HepG2 (cell line): Measurements from ENCODE around the gene KCTD13. TPM values are rescaled to one million over a fixed set of nuclear protein-coding genes. Genes with fewer than 3 reads are reported as not detected.

Experiments used
- BHLHE40 ChIP-seq: IDR thresholded peaks from 2 replicates; pipeline ENCODE4 v1.6.1; 2011; ENCODE audit warnings: low read length, improper control_type of control experiment
- CENPT ChIP-seq: sonication (generic); formaldehyde crosslinking; IDR thresholded peaks from 2 replicates; pipeline ENCODE4 v1.8.0; 2022; ENCODE audit warnings: low read depth, mild to moderate bottlenecking, moderate library complexity, missing genetic modification reagents
- DDIT3 ChIP-seq: sonication (generic); formaldehyde crosslinking; IDR thresholded peaks from 2 replicates; pipeline ENCODE4 v1.4.0; 2020; ENCODE audit warnings: mild to moderate bottlenecking, missing genetic modification reagents
- HDAC2 ChIP-seq: sonication (generic); formaldehyde crosslinking; IDR thresholded peaks from 2 replicates; pipeline ENCODE4 v1.4.0; 2020; ENCODE audit warnings: missing genetic modification reagents
- HDAC6 ChIP-seq: fragments of 200-600 bp; sonication (generic); IDR thresholded peaks from 2 replicates; pipeline ENCODE4 v1.7.0; 2017; ENCODE audit warnings: mild to moderate bottlenecking, antibody characterized with exemption, low read length, low read depth
- IRX3 ChIP-seq: sonication (generic); formaldehyde crosslinking; IDR thresholded peaks from 2 replicates; pipeline ENCODE4 v1.8.1; 2023; ENCODE audit warnings: mild to moderate bottlenecking, low read depth, missing genetic modification reagents, borderline replicate concordance
- KDM3A ChIP-seq: IDR thresholded peaks from 2 replicates; pipeline ENCODE4 v1.6.1; 2018; ENCODE audit warnings: low read depth, missing compliant biosample characterization
- MBD4 ChIP-seq: IDR thresholded peaks from 2 replicates; pipeline ENCODE4 v1.6.1; 2012; ENCODE audit warnings: low read length, inconsistent platforms, borderline replicate concordance
- PRMT3 ChIP-seq: sonication (generic); formaldehyde crosslinking; IDR thresholded peaks from 2 replicates; pipeline ENCODE4 v1.8.1; 2022; ENCODE audit warnings: low read depth, mild to moderate bottlenecking, moderate library complexity, missing genetic modification reagents, borderline replicate concordance
- RBM39 ChIP-seq: fragments of 200-400 bp; formaldehyde crosslinking; IDR thresholded peaks from one replicate; pipeline ENCODE4 v1.6.1; 2018; ENCODE audit warnings: antibody characterized with exemption, mild to moderate bottlenecking, low read depth, low read length; ENCODE audit not compliant: poor library complexity, severe bottlenecking
- RCOR2 ChIP-seq: IDR thresholded peaks from 2 replicates; pipeline ENCODE4 v1.6.1; 2016; ENCODE audit warnings: missing biosample characterization, missing genetic modification reagents
- SOX5 ChIP-seq: IDR thresholded peaks from 2 replicates; pipeline ENCODE4 v1.6.1; 2016; ENCODE audit warnings: borderline replicate concordance
- TMF1 ChIP-seq: sonication (generic); formaldehyde crosslinking; IDR thresholded peaks from 2 replicates; pipeline ENCODE4 v1.8.1; 2022; ENCODE audit warnings: low read depth, missing genetic modification reagents
- ZMAT3 ChIP-seq: sonication (generic); formaldehyde crosslinking; conservative IDR thresholded peaks from 2 replicates; pipeline ENCODE4 v1.7.0; 2021; ENCODE audit warnings: missing genetic modification reagents
- ZNF235 ChIP-seq: sonication (generic); formaldehyde crosslinking; IDR thresholded peaks from 2 replicates; pipeline ENCODE4 v1.8.1; 2023; ENCODE audit warnings: mild to moderate bottlenecking, missing genetic modification reagents, borderline replicate concordance
- ZNF367 ChIP-seq: sonication (generic); formaldehyde crosslinking; IDR thresholded peaks from 2 replicates; pipeline ENCODE4 v1.4.0; 2020; ENCODE audit warnings: missing genetic modification reagents, borderline replicate concordance
- ZNF609 ChIP-seq: sonication (generic); formaldehyde crosslinking; IDR thresholded peaks from 2 replicates; pipeline ENCODE4 v1.4.0; 2020; ENCODE audit warnings: mild to moderate bottlenecking, missing genetic modification reagents, borderline replicate concordance
- ZNF776 ChIP-seq: sonication (generic); formaldehyde crosslinking; IDR thresholded peaks from 2 replicates; pipeline ENCODE4 v1.4.0; 2020; ENCODE audit warnings: mild to moderate bottlenecking, missing genetic modification reagents
- polyA plus RNA-seq, 8 experiments: library from polyadenylated mRNA; depleted of rRNA in 3 of 8; stranded (reverse) in 7 of 8; unstranded in 1 of 8; fragments of >200 nt; fragmentation: Illumina TruSeq in 4 of 8; extraction: Trizol in 4 of 8; gene quantifications; 2 replicates each; pipeline versions ENCODE4 v1.2.1 to v1.2.3, GENCODE V29; 2011 to 2016; ENCODE audit warnings: low read depth in 4 of 8, missing spikeins in 1 of 8, mixed read lengths in 1 of 8; ENCODE audit not compliant: insufficient read depth in 1 of 8
- total RNA-seq, 5 experiments: library from RNA; depleted of rRNA; stranded (reverse); fragments of >200 nt; fragmentation: Illumina TruSeq; extraction: Trizol; gene quantifications; 2 replicates each; pipeline ENCODE4 v1.2.3, GENCODE V29; 2016; ENCODE audit warnings: low read depth in 1 of 5
- TF ChIP-seq, protein P1 (sequence below): sonication (generic); formaldehyde crosslinking; IDR thresholded peaks from 2 replicates; pipeline ENCODE4 v1.5.1; 2020; ENCODE audit warnings: missing genetic modification reagents, mild to moderate bottlenecking, borderline replicate concordance
- TF ChIP-seq, protein P2 (sequence below): sonication (generic); formaldehyde crosslinking; IDR thresholded peaks from 2 replicates; pipeline ENCODE4 v1.8.0; 2022; ENCODE audit warnings: missing genetic modification reagents, low read depth, mild to moderate bottlenecking, borderline replicate concordance

Gene KCTD13
- total and polyA plus RNA-seq, 2 of the 13 experiments (the other 11 are each of a cell fraction or from before 2014, with no cell fraction given) = 6.3 to 14.7 TPM

GRCh38 chr16:29925781-29926710, at the start of gene KCTD13 (continued):
- TF ChIP-seq DDIT3 (CRISPR knock-in tag) (0 out of 2 replicates have a peak, but pooled peaks have one; percentile 35), ZNF609 (peak; percentile 60), ZNF367 (CRISPR knock-in tag) (peak; percentile 61; the same call in 1 of the 2 replicates), ZMAT3 (CRISPR knock-in tag) (peak; percentile 79; the same call in 1 of the 2 replicates), RBM39 (no peak), IRX3 (CRISPR knock-in tag) (peak; percentile 84), SOX5 (CRISPR knock-in tag) (peak; percentile 32; the same call in 1 of the 2 replicates), KDM3A (CRISPR knock-in tag) (0 out of 2 replicates have a peak, but pooled peaks have one; percentile 4), TMF1 (CRISPR knock-in tag) (peak; percentile 78; the same call in 1 of the 2 replicates), HDAC6 (no peak), HDAC2 (CRISPR knock-in tag) (peak; percentile 52), ZNF235 (CRISPR knock-in tag) (peak; percentile 86), MBD4 (no peak), BHLHE40 (no peak; the same call in 1 of the 2 replicates), PRMT3 (CRISPR knock-in tag) (no peak), RCOR2 (CRISPR knock-in tag) (no peak; the same call in 1 of the 2 replicates), ZNF776 (peak; percentile 0; the same call in 1 of the 2 replicates), CENPT (CRISPR knock-in tag) (no peak)
- TF ChIP-seq, protein P1, sequence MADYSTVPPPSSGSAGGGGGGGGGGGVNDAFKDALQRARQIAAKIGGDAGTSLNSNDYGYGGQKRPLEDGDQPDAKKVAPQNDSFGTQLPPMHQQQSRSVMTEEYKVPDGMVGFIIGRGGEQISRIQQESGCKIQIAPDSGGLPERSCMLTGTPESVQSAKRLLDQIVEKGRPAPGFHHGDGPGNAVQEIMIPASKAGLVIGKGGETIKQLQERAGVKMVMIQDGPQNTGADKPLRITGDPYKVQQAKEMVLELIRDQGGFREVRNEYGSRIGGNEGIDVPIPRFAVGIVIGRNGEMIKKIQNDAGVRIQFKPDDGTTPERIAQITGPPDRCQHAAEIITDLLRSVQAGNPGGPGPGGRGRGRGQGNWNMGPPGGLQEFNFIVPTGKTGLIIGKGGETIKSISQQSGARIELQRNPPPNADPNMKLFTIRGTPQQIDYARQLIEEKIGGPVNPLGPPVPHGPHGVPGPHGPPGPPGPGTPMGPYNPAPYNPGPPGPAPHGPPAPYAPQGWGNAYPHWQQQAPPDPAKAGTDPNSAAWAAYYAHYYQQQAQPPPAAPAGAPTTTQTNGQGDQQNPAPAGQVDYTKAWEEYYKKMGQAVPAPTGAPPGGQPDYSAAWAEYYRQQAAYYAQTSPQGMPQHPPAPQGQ (CRISPR knock-in tag) = peak; percentile 17; the same call in 1 of the 2 replicates
- TF ChIP-seq, protein P2, sequence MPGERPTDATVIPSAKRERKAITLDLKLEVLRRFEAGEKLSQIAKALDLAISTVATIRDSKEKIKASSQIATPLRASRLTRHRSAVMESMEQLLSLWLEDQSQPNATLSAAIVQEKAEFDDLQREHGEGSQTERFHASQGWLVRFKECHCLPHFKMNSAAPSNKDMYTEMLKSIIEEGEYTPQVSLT (CRISPR knock-in tag) = no peak
